ENCODE data around the gene COL4A1. TPM values are rescaled to one million over a fixed set of nuclear protein-coding genes. Genes with fewer than 3 reads are reported as not detected.
A peak's percentile ranks its signal among the peaks of the same experiment; 100 is the strongest.

The COL4A1 gene
- total RNA-seq, 1 donor from 2014 or later: 120 TPM

- no peaks in the 10 kb centered on the region for H3K9me3 ChIP-seq (replicated peaks)
- peak overlapping the region; percentile 41 for H3K4me3 ChIP-seq
- no peaks in the 10 kb centered on the region for H3K36me3 ChIP-seq
- H3K27ac ChIP-seq (replicated peaks): peak overlapping the region; percentile 89
- H3K27me3 ChIP-seq (ENCODE audit: low read depth): no peaks in the 10 kb centered on the region
- no peak for TF ChIP-seq CTCF (IDR thresholded peaks at IDR 0.05; ENCODE audit: borderline replicate concordance)
- DNase-seq: peak; percentile 83
- H3K4me1 ChIP-seq: peaks cover 78% of the 10 kb centered on the region
- intact Hi-C loops (cut with micrococcal nuclease): no loop called here
Measured at GRCh38 chr13:110340812-110341444, 34.0 kb upstream of the COL4A1 start.

GRCh38 chr13:110339975-110340550 is 33.1 kb upstream of the COL4A1 start:
- Histone ChIP-seq H3K4me1 (peaks cover 84% of the 10 kb centered on the region), H3K9me3 (replicated peaks) (no peaks in the 10 kb centered on the region), H3K4me3 (peak overlapping the region; percentile 41), H3K36me3 (no peaks in the 10 kb centered on the region), H3K27me3 (ENCODE audit: low read depth) (no peaks in the 10 kb centered on the region), H3K27ac (replicated peaks) (peak overlapping the region; percentile 89)
- TF ChIP-seq CTCF (IDR thresholded peaks at IDR 0.05; ENCODE audit: borderline replicate concordance): no peak
- intact Hi-C loops (cut with micrococcal nuclease): no loop called here
- DNase-seq: no peak

GRCh38 chr13:110339263-110339662 is 32.3 kb upstream of the COL4A1 start:
- H3K36me3 ChIP-seq: peaks cover 4% of the 10 kb centered on the region
- H3K9me3 ChIP-seq (replicated peaks): no peaks in the 10 kb centered on the region
- intact Hi-C loops (cut with micrococcal nuclease): no loop called here
- H3K4me3 ChIP-seq: no peak overlapping the region
- DNase-seq: no peak
- no peak for TF ChIP-seq CTCF (IDR thresholded peaks at IDR 0.05; ENCODE audit: borderline replicate concordance)
- no peaks in the 10 kb centered on the region for H3K27me3 ChIP-seq (ENCODE audit: low read depth)
- H3K27ac ChIP-seq (replicated peaks): peak overlapping the region; percentile 89
- peaks cover 92% of the 10 kb centered on the region for H3K4me1 ChIP-seq

GRCh38 chr13:110338441-110339101 is 31.6 kb upstream of the COL4A1 start:
- Histone ChIP-seq H3K4me1 (peaks cover 99% of the 10 kb centered on the region), H3K27ac (replicated peaks) (peak overlapping the region; percentile 89), H3K27me3 (ENCODE audit: low read depth) (no peaks in the 10 kb centered on the region), H3K36me3 (peaks cover 4% of the 10 kb centered on the region), H3K4me3 (no peak overlapping the region), H3K9me3 (replicated peaks) (no peaks in the 10 kb centered on the region)
- DNase-seq: peak; percentile 69
- TF ChIP-seq CTCF (IDR thresholded peaks at IDR 0.05; ENCODE audit: borderline replicate concordance): no peak
- intact Hi-C loops (cut with micrococcal nuclease): no loop called here

- no peaks in the 10 kb centered on the region for H3K9me3 ChIP-seq (replicated peaks)
- peaks cover 4% of the 10 kb centered on the region for H3K36me3 ChIP-seq
- no peaks in the 10 kb centered on the region for H3K27me3 ChIP-seq (ENCODE audit: low read depth)
- intact Hi-C loops (cut with micrococcal nuclease): no loop called here
- H3K4me3 ChIP-seq: no peak overlapping the region
- DNase-seq: no peak
- peak overlapping the region; percentile 89 for H3K27ac ChIP-seq (replicated peaks)
- TF ChIP-seq CTCF (IDR thresholded peaks at IDR 0.05; ENCODE audit: borderline replicate concordance): no peak
- H3K4me1 ChIP-seq: peaks cover 100% of the 10 kb centered on the region
Measured at GRCh38 chr13:110337247-110337646, 30.3 kb upstream of the COL4A1 start.

Measured in left ventricle myocardium inferior (tissue), 1 donor.